ENCODE measurements around the gene TRIM69. TPM values are rescaled to one million over a fixed set of nuclear protein-coding genes. Genes with fewer than 3 reads are reported as not detected.
"Not testable (repeated sequence)": the region's sequence is repeated elsewhere in the genome, so short reads cannot be mapped to it uniquely, and the experiment has no call there.

TRIM69 gene
- polyA plus RNA-seq, 1 donor from 2014 or later = 38.3 TPM

GRCh38 chr15:44769521-44769920 is 33.2 kb downstream of the TRIM69 start:
- Histone ChIP-seq H3F3A (ENCODE audit: insufficient read depth, low read length, poor library complexity, severe bottlenecking) (no peaks in the 10 kb centered on the region), H3K4me2 (ENCODE audit: low read length) (no peak overlapping the region), H3K27me3 (ENCODE audit: insufficient read depth, low read depth, low read length) (no peaks in the 10 kb centered on the region), H3K27ac (ENCODE audit: low read length) (no peak overlapping the region), H3K4me3 (ENCODE audit: low read length) (no peak overlapping the region), H3K9me3 (ENCODE audit: low read length) (no peaks in the 10 kb centered on the region), H3K9ac (ENCODE audit: low read length) (no peak overlapping the region), H2AFZ (ENCODE audit: low read depth, low read length) (no peak overlapping the region), H3K36me3 (ENCODE audit: insufficient read depth, low read length) (no peaks in the 10 kb centered on the region), H3K79me2 (replicated peaks; ENCODE audit: insufficient read depth, low read length) (no peaks in the 10 kb centered on the region), H4K20me1 (ENCODE audit: insufficient read depth) (no peaks in the 10 kb centered on the region), H3K9me2 (ENCODE audit: insufficient read depth, low read length) (no peaks in the 10 kb centered on the region)
- TF ChIP-seq, protein P1, sequence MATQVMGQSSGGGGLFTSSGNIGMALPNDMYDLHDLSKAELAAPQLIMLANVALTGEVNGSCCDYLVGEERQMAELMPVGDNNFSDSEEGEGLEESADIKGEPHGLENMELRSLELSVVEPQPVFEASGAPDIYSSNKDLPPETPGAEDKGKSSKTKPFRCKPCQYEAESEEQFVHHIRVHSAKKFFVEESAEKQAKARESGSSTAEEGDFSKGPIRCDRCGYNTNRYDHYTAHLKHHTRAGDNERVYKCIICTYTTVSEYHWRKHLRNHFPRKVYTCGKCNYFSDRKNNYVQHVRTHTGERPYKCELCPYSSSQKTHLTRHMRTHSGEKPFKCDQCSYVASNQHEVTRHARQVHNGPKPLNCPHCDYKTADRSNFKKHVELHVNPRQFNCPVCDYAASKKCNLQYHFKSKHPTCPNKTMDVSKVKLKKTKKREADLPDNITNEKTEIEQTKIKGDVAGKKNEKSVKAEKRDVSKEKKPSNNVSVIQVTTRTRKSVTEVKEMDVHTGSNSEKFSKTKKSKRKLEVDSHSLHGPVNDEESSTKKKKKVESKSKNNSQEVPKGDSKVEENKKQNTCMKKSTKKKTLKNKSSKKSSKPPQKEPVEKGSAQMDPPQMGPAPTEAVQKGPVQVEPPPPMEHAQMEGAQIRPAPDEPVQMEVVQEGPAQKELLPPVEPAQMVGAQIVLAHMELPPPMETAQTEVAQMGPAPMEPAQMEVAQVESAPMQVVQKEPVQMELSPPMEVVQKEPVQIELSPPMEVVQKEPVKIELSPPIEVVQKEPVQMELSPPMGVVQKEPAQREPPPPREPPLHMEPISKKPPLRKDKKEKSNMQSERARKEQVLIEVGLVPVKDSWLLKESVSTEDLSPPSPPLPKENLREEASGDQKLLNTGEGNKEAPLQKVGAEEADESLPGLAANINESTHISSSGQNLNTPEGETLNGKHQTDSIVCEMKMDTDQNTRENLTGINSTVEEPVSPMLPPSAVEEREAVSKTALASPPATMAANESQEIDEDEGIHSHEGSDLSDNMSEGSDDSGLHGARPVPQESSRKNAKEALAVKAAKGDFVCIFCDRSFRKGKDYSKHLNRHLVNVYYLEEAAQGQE (IDR thresholded peaks at IDR 0.05; ENCODE audit: borderline replicate concordance) = no peak
- no peak for TF ChIP-seq MXI1 (conservative IDR thresholded peaks at IDR 0.05; ENCODE audit: poor library complexity, severe bottlenecking)
- TF ChIP-seq EZH2 (IDR thresholded peaks at IDR 0.05; ENCODE audit: borderline replicate concordance, insufficient read depth, low read length, poor library complexity, severe bottlenecking) = no peak
- TF ChIP-seq, protein P2, sequence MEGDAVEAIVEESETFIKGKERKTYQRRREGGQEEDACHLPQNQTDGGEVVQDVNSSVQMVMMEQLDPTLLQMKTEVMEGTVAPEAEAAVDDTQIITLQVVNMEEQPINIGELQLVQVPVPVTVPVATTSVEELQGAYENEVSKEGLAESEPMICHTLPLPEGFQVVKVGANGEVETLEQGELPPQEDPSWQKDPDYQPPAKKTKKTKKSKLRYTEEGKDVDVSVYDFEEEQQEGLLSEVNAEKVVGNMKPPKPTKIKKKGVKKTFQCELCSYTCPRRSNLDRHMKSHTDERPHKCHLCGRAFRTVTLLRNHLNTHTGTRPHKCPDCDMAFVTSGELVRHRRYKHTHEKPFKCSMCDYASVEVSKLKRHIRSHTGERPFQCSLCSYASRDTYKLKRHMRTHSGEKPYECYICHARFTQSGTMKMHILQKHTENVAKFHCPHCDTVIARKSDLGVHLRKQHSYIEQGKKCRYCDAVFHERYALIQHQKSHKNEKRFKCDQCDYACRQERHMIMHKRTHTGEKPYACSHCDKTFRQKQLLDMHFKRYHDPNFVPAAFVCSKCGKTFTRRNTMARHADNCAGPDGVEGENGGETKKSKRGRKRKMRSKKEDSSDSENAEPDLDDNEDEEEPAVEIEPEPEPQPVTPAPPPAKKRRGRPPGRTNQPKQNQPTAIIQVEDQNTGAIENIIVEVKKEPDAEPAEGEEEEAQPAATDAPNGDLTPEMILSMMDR (IDR thresholded peaks at IDR 0.05; ENCODE audit: poor library complexity, severe bottlenecking) = no peak
- no peak for TF ChIP-seq RAD21 (conservative IDR thresholded peaks at IDR 0.05)
- no peak for TF ChIP-seq EP300 (conservative IDR thresholded peaks at IDR 0.05; ENCODE audit: poor library complexity, severe bottlenecking)

GRCh38 chr15:44770715-44771114 is 34.4 kb downstream of the TRIM69 start:
- H3K9ac ChIP-seq (ENCODE audit: low read length); H3K4me3 ChIP-seq (ENCODE audit: low read length); H4K20me1 ChIP-seq (ENCODE audit: insufficient read depth); H3K4me2 ChIP-seq (ENCODE audit: low read length); H3K27me3 ChIP-seq (ENCODE audit: insufficient read depth, low read depth, low read length); H3F3A ChIP-seq (ENCODE audit: insufficient read depth, low read length, poor library complexity, severe bottlenecking); H3K79me2 ChIP-seq (replicated peaks; ENCODE audit: insufficient read depth, low read length); H3K36me3 ChIP-seq (ENCODE audit: insufficient read depth, low read length); H3K27ac ChIP-seq (ENCODE audit: low read length); H2AFZ ChIP-seq (ENCODE audit: low read depth, low read length); H3K9me2 ChIP-seq (ENCODE audit: insufficient read depth, low read length); H3K9me3 ChIP-seq (ENCODE audit: low read length): not testable (repeated sequence)

DNA sequence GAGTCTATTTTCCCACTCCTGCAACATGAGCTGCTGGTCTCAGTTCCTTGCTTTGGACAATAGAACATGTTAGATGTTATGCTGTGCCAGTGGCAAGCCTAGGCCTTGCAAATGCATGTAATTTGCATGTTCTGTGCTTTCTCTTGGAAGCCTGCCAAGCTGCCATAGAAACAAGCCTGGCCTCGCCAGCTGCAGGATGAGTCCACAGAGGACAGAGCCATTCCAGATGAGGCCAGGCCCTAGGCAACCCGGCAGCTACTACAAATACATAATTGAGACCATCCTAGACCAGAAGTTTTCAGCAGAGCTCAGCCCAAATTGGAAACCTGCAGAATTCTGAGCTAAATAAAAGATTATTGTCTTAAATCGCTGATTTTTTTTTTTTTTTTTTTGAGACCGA is 39.6 kb downstream of the TRIM69 start:
- Histone ChIP-seq H3K9me3 (ENCODE audit: low read length) (no peaks in the 10 kb centered on the region), H3K4me2 (ENCODE audit: low read length) (no peak overlapping the region), H3K9me2 (ENCODE audit: insufficient read depth, low read length) (no peaks in the 10 kb centered on the region), H3K79me2 (replicated peaks; ENCODE audit: insufficient read depth, low read length) (no peaks in the 10 kb centered on the region), H3F3A (ENCODE audit: insufficient read depth, low read length, poor library complexity, severe bottlenecking) (no peaks in the 10 kb centered on the region), H4K20me1 (ENCODE audit: insufficient read depth) (no peaks in the 10 kb centered on the region), H3K4me3 (ENCODE audit: low read length) (no peak overlapping the region), H3K9ac (ENCODE audit: low read length) (no peak overlapping the region), H3K36me3 (ENCODE audit: insufficient read depth, low read length) (no peaks in the 10 kb centered on the region), H3K27ac (ENCODE audit: low read length) (no peak overlapping the region), H2AFZ (ENCODE audit: low read depth, low read length) (no peak overlapping the region), H3K27me3 (ENCODE audit: insufficient read depth, low read depth, low read length) (no peaks in the 10 kb centered on the region)
- TF ChIP-seq EZH2 (IDR thresholded peaks at IDR 0.05; ENCODE audit: borderline replicate concordance, insufficient read depth, low read length, poor library complexity, severe bottlenecking) (no peak), EP300 (conservative IDR thresholded peaks at IDR 0.05; ENCODE audit: poor library complexity, severe bottlenecking) (no peak), POLR2AphosphoS5 (IDR thresholded peaks at IDR 0.05) (no peak), TAF1 (IDR thresholded peaks at IDR 0.05; ENCODE audit: low read depth) (no peak), SMC3 (conservative IDR thresholded peaks at IDR 0.05; ENCODE audit: poor library complexity) (no peak)
- TF ChIP-seq, protein P2 (IDR thresholded peaks at IDR 0.05; ENCODE audit: poor library complexity, severe bottlenecking) = no peak
